GM18951 (cell line): ENCODE measurements around the gene SH3BP1.

Experiments
- POLR2A ChIP-seq: IDR thresholded peaks from 4 replicates; pipeline ENCODE4 v1.6.1; 2011; ENCODE audit warnings: mild to moderate bottlenecking; ENCODE audit not compliant: insufficient read length, insufficient read depth; ENCODE audit errors: extremely low read depth
- in situ Hi-C: fragments of 300-500 bp; cut with MboI; formaldehyde crosslinking; loops from one replicate; pipeline ENCODE4 v1.12.0; 2022; ENCODE audit warnings: low sequenced_read_pairs, mixed read lengths, inconsistent platforms; ENCODE audit not compliant: unreplicated experiment

The SH3BP1 gene

GRCh38 chr22:37696657-37697537, 57.4 kb downstream of the SH3BP1 start, which contains the start of gene TRIOBP:
TRIOBP (plus strand) TSS chr22:37697048; CDS start chr22:37701366, 4,318 bp downstream.
- no peak for TF ChIP-seq POLR2A
- in situ Hi-C loops, result no loop called here

- in situ Hi-C loops, result no loop called here
- no peak for TF ChIP-seq POLR2A
Measured at GRCh38 chr22:37697538-37697835, 58.0 kb downstream of the SH3BP1 start.

- in situ Hi-C loops, result no loop called here
- no peak for TF ChIP-seq POLR2A
Measured at GRCh38 chr22:37701141-37701786, 61.8 kb downstream of the SH3BP1 start.

DNA sequence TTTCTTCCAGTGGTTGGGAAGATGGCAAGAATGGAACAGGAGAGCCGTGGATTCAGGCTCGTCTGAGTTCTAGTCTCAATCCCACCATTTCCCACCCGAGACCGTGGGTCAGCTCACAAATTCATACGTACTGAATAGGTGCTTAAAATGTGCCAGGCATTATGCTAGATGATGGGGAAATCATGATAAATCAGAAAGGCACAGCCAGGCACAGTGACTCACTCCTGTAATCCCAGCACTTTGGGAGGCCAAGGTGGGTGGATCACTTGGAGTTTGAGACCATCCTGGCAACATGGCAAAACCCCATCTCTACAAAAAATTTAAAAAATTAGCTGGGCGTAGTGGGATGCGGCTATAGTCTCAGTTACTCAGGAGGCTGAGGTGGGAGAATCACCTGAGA, 64.4 kb downstream of the SH3BP1 start:
- in situ Hi-C loops, result no loop called here
- no peak for TF ChIP-seq POLR2A

DNA sequence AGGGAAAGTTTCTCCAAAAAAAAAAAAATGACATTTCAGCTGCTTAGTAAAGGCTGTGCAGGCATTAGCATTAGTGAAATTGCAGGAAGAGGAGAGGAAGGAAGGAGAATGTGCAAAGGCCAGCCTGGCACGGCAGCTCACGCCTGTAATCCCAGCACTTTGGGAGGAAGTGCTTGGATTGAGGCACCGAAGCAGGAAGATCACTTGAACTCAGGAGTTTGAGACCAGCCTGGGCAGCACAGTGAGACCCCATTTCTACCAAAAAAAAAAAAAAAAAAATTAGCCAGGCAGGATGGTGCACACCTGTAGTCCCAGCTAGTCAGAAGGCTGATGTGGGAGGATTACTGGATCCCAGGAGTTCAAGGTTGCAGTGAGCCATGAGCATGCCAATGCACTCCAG, 65.2 kb downstream of the SH3BP1 start:
- in situ Hi-C loops, result no loop called here
- no peak for TF ChIP-seq POLR2A

- in situ Hi-C loops, result no loop called here
- TF ChIP-seq POLR2A, result no peak
Measured at GRCh38 chr22:37705205-37705604, 65.7 kb downstream of the SH3BP1 start.
